Thyroid gland (tissue), 4 donors: ENCODE measurements around the gene CDC27. TPM values are rescaled to one million over a fixed set of nuclear protein-coding genes. Genes with fewer than 3 reads are reported as not detected.
A peak's percentile ranks its signal among the peaks of the same experiment; 100 is the strongest.

Experiments used
- DNase-seq, 2 donors: peaks; one replicate each; pipeline ENCODE4 v3.0.0-alpha.2; 2019
- H3K27ac ChIP-seq, 3 donors: fragments of 200-600 bp; sonication (generic); 1 replicate in 2 of 3; 2 replicates in 1 of 3; pipeline ENCODE4 v1.5.1; 2016 to 2019; ENCODE audit warnings: mild to moderate bottlenecking in 1 of 3, moderate library complexity in 1 of 3
- H3K27me3 ChIP-seq: fragments of 200-600 bp; sonication (generic); one replicate; pipeline ENCODE4 v1.5.1; 2019
- H3K36me3 ChIP-seq, 2 donors: fragments of 200-600 bp; sonication (generic); one replicate each; pipeline ENCODE4 v1.5.1; 2016 to 2019
- H3K4me1 ChIP-seq, 2 donors: fragments of 200-600 bp; sonication (generic); one replicate each; pipeline ENCODE4 v1.5.1; 2017 to 2019
- H3K4me3 ChIP-seq, 3 donors: fragments of 200-600 bp; sonication (generic); replicated peaks in 1 of 3; 1 replicate in 2 of 3; 2 replicates in 1 of 3; pipeline ENCODE4 v1.5.1; 2016; ENCODE audit warnings: mild to moderate bottlenecking in 1 of 3
- H3K9me3 ChIP-seq: fragments of 200-600 bp; sonication (generic); one replicate; pipeline ENCODE4 v1.5.1; 2017
- POLR2A ChIP-seq, 2 donors: fragments of 450-650 bp; IDR thresholded peaks; one replicate each; pipeline ENCODE4 v1.6.1; 2017; ENCODE audit warnings: antibody characterized with exemption in 2 of 2, mild to moderate bottlenecking in 2 of 2, moderate library complexity in 1 of 2
- WGBS, 2 donors: methylation state at CpG; one replicate each; pipeline ENCODE4 v1.1.5; 2017; 5-methylcytosine and 5-hydroxymethylcytosine counted together
- intact Hi-C: fragments of 100-400 bp; cut with DNase I; formaldehyde crosslinking; loops from one replicate; pipeline ENCODE4 v1.15.1; 2023
- total RNA-seq, 4 donors: library from RNA; depleted of rRNA; stranded (reverse); fragments of >200 nt; gene quantifications; one replicate each; pipeline ENCODE4 v1.2.3, GENCODE V29; 2016
- TF ChIP-seq, protein P1 (sequence below), 6 experiments: fragments of 200-600 bp in 3 of 6; fragments of 450-650 bp in 3 of 6; sonication (generic) in 3 of 6; IDR thresholded peaks; one replicate each; pipeline ENCODE4 v1.5.1; 2016 to 2019; ENCODE audit warnings: antibody characterized with exemption in 6 of 6, mild to moderate bottlenecking in 2 of 6, inconsistent platforms in 1 of 6, moderate library complexity in 1 of 6

CDC27 gene, protein sequence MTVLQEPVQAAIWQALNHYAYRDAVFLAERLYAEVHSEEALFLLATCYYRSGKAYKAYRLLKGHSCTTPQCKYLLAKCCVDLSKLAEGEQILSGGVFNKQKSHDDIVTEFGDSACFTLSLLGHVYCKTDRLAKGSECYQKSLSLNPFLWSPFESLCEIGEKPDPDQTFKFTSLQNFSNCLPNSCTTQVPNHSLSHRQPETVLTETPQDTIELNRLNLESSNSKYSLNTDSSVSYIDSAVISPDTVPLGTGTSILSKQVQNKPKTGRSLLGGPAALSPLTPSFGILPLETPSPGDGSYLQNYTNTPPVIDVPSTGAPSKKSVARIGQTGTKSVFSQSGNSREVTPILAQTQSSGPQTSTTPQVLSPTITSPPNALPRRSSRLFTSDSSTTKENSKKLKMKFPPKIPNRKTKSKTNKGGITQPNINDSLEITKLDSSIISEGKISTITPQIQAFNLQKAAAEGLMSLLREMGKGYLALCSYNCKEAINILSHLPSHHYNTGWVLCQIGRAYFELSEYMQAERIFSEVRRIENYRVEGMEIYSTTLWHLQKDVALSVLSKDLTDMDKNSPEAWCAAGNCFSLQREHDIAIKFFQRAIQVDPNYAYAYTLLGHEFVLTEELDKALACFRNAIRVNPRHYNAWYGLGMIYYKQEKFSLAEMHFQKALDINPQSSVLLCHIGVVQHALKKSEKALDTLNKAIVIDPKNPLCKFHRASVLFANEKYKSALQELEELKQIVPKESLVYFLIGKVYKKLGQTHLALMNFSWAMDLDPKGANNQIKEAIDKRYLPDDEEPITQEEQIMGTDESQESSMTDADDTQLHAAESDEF
- 100 to 1,000 TPM; 124 to 195 (median 181) TPM for total RNA-seq

DNA sequence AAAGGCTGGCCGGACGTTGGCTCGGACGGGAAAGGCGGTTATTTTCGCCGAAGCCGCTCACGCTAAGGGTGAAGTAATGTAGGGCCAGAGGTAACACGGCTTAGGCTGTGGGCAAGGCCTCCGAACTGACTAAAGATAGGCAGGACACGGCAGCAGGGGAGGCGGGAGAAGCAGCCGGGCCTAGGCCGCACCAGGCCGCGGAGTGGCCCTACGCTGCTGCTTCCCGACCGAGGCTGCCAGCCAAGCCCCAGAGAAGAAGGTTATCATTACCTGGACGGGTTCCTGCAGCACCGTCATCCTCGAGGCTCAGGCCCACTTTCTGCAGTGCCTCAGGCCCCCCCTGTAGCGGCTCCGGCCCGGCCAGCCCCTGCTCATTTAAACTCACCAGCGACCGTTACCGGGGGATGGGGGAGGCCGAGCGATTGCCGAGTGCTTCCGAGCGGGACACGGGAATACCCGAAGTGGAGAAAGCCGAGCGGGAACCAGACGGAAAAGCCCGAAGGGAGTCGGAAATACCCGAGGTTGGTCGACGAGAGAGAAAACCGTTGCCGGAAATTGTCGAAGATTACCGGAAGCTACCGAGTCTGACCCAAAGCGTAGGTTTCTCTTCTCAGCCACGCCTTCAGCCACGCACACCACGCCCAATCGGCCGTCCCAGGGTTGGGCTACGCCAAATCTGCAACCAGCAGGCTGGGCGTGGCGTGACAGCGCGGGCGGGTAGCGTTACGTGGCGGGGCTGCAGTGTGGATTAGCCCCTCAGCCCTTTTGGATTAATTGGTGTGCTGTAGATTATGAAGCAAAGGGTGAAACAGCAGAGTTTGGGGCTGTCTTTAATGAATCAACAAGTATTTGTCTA lies at the start of gene CDC27:
TSS of gene CDC27 (minus strand) at position 420 of the 856 bp plus-strand sequence. CDS start at position 297, 123 bp downstream.
- Histone ChIP-seq H3K9me3 (no peaks in the 10 kb centered on the region), H3K27me3 (no peaks in the 10 kb centered on the region), H3K4me3 (peak within 1 kb of the TSS; percentile 50 to 89 (median 72)), H3K4me1 (peaks cover 33 to 38% of the 10 kb centered on the region in 2 donors), H3K36me3 (no peaks in the 10 kb centered on the region), H3K27ac (peak within 1 kb of the TSS; percentile 94 to 98 (median 96))
- peak; percentile 99 for DNase-seq
- 0 to 2% methylated on average over 30 to 49 of the region's 64 CpGs for WGBS, 2 donors
- peak; percentile 75 to 88 for TF ChIP-seq POLR2A (IDR thresholded peaks at IDR 0.05)
- TF ChIP-seq, protein P1, sequence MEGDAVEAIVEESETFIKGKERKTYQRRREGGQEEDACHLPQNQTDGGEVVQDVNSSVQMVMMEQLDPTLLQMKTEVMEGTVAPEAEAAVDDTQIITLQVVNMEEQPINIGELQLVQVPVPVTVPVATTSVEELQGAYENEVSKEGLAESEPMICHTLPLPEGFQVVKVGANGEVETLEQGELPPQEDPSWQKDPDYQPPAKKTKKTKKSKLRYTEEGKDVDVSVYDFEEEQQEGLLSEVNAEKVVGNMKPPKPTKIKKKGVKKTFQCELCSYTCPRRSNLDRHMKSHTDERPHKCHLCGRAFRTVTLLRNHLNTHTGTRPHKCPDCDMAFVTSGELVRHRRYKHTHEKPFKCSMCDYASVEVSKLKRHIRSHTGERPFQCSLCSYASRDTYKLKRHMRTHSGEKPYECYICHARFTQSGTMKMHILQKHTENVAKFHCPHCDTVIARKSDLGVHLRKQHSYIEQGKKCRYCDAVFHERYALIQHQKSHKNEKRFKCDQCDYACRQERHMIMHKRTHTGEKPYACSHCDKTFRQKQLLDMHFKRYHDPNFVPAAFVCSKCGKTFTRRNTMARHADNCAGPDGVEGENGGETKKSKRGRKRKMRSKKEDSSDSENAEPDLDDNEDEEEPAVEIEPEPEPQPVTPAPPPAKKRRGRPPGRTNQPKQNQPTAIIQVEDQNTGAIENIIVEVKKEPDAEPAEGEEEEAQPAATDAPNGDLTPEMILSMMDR (IDR thresholded peaks at IDR 0.05) = no peak
- intact Hi-C loops = no loop called here

DNA sequence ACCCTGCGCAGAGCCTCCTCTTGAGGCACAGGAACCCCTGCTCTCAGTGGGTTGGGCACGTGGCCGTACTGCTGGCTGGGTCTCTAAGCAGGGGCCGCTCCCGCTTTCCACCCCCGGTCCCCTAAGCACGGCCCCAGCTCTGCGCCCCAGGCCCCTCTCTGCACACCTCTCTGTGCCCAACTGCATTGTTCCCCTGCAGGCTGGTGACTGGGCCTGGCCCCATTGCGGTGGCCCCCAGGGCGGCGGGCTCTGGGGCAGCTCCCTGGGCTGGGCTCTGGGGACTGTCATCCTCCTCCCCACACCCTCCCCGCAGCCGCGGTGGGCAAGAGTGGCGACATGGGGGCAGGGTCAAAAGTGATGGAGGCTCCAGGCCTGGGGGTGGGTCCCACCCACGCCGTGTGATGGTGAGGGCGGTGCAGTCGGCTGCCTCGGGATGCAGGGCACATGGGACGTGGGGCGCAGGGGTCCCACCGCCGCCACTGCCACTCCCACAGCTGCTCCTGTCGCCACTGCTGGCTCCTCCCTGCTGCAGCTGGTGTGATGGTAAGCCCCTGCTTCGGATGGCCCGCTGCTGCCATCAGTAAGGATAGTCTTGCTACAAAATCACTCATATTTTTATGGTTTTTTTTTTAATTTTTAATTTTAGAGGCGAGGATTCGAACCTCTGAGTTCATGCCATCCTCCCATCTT lies 49.4 kb upstream of the CDC27 start:
- H3K27ac ChIP-seq = no peak overlapping the region
- no peak overlapping the region for H3K4me3 ChIP-seq
- WGBS, 2 donors = 89 to 97% methylated on average over 17 of the region's 29 CpGs
- intact Hi-C loops = loop anchor here (5.0 to 10.0 kb wide), 2 partner anchors 69 to 386 kb away; no protein-coding TSS in a partner anchor
- no peaks in the 10 kb centered on the region for H3K36me3 ChIP-seq
- no peak for DNase-seq
- TF ChIP-seq POLR2A (IDR thresholded peaks at IDR 0.05) = no peak
- TF ChIP-seq, protein P1 (IDR thresholded peaks at IDR 0.05) = no peak
- no peaks in the 10 kb centered on the region for H3K9me3 ChIP-seq
- peaks cover 0 to 19% of the 10 kb centered on the region in 2 donors for H3K4me1 ChIP-seq
- no peaks in the 10 kb centered on the region for H3K27me3 ChIP-seq

DNA sequence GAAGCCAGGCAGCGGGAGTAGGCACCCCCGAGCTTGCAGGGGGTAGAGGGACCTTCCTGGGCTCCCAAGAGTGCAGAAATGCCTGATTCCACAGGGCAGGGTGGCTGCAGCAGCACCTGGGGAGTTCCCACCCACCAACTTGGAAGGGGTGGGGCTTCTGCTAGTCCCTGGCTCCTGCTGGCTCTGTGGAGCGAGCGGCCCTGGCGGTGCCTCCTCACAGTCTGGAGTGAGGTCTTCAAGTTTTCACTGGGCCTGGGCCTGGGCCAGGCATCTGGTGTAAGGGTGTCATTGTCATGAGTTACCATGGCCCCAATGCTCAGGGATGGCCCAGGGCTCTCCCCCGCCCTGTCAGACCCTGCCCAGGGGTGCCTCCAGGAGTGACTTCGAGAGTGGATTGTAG lies 48.7 kb upstream of the CDC27 start:
- Histone ChIP-seq H3K27me3 (no peaks in the 10 kb centered on the region), H3K4me3 (no peak overlapping the region), H3K4me1 (peaks cover 0 to 22% of the 10 kb centered on the region in 2 donors), H3K27ac (peak overlapping the region in 1 of 3 donors; percentile 27), H3K36me3 (no peaks in the 10 kb centered on the region), H3K9me3 (no peaks in the 10 kb centered on the region)
- WGBS, 2 donors = 96 to 100% methylated on average over 3 to 4 of the region's 7 CpGs
- DNase-seq = peak in 1 of 2 donors; percentile 28
- no peak for TF ChIP-seq POLR2A (IDR thresholded peaks at IDR 0.05)
- TF ChIP-seq, protein P1 (IDR thresholded peaks at IDR 0.05) = no peak
- intact Hi-C loops = loop anchor here (5.0 to 10.0 kb wide), 2 partner anchors 69 to 387 kb away; no protein-coding TSS in a partner anchor

DNA sequence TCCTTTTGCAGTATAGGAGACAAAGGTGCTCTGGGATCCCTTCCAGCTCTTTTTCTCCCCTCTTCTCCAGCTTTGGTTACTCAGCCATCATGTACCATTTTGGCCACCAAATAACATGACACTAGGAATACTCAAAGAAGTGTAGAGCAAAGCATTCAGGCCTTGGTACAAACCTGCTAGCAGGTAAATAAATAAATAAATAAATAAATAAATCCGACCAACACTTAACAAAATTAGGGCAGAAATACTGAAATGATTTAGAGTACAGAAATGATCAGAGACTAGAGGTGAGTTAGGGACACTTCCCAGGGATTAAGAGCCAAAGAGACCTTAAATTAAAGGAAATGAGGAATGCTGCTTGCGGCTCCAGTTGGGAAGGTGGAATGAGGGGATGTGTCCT lies 46.8 kb upstream of the CDC27 start:
- no peak for TF ChIP-seq POLR2A (IDR thresholded peaks at IDR 0.05)
- TF ChIP-seq, protein P1 (IDR thresholded peaks at IDR 0.05) = no peak

More for the DNA sequence above, 46.8 kb upstream of the CDC27 start:
- no peaks in the 10 kb centered on the region for H3K36me3 ChIP-seq
- H3K27ac ChIP-seq = peak overlapping the region in 1 of 3 donors; percentile 64
- H3K4me1 ChIP-seq = peaks cover 14 to 38% of the 10 kb centered on the region in 2 donors
- WGBS, 2 donors = 94 to 97% methylated on average over 2 of the region's 2 CpGs
- no peaks in the 10 kb centered on the region for H3K27me3 ChIP-seq
- H3K9me3 ChIP-seq = no peaks in the 10 kb centered on the region
- no peak overlapping the region for H3K4me3 ChIP-seq
- intact Hi-C loops = loop anchor here (5.0 to 10.0 kb wide), 2 partner anchors 71 to 389 kb away; no protein-coding TSS in a partner anchor
- no peak for DNase-seq
